ENCODE results near the gene E2F2.

- TF ChIP-seq POLR2AphosphoS5 (IDR thresholded peaks at IDR 0.05; ENCODE audit: low read depth, low read length), result no peak
- no peak for TF ChIP-seq TAF1 (IDR thresholded peaks at IDR 0.05; ENCODE audit: borderline replicate concordance, low read depth, low read length)
These were observed 14.8 kb upstream of the E2F2 start for GRCh38 chr1:23545851-23546250.
